SU-DHL-6 (cell line): ENCODE measurements around the gene LBHD1.

Experiments used
- H2AFZ ChIP-seq: fragments of 200-600 bp; sonication (generic); 2 replicates; pipeline ENCODE4 v1.6.1; 2014; ENCODE audit warnings: low read depth, mild to moderate bottlenecking, moderate library complexity, mixed read lengths, antibody characterized with exemption, low read length; ENCODE audit not compliant: severe bottlenecking
- H3F3A ChIP-seq: fragments of 200-600 bp; shearing (Covaris generic); 2 replicates; pipeline ENCODE4 v1.6.0; 2016; ENCODE audit warnings: antibody characterized with exemption, mild to moderate bottlenecking; ENCODE audit not compliant: insufficient read depth
- H3K27ac ChIP-seq: fragments of 200-600 bp; sonication (generic); 2 replicates; pipeline ENCODE4 v1.5.1; 2016; ENCODE audit warnings: low read depth, mild to moderate bottlenecking, low read length, moderate library complexity, mixed read lengths
- H3K27me3 ChIP-seq: fragments of 200-600 bp; sonication (generic), shearing (Covaris generic); 2 replicates; pipeline ENCODE4 v1.6.0; 2014; ENCODE audit warnings: mild to moderate bottlenecking, low read length
- H3K36me3 ChIP-seq: fragments of 200-600 bp; sonication (generic); 2 replicates; pipeline ENCODE4 v1.6.1; 2014; ENCODE audit warnings: mild to moderate bottlenecking, low read length, mixed read lengths
- H3K4me2 ChIP-seq: fragments of 300-600, 200-600 bp; shearing (Covaris generic), sonication (generic); 2 replicates; pipeline ENCODE4 v1.6.0; 2014; ENCODE audit warnings: low read length, low read depth, mild to moderate bottlenecking; ENCODE audit not compliant: poor library complexity, severe bottlenecking
- H3K4me3 ChIP-seq: fragments of 200-600 bp; sonication (generic); 2 replicates; pipeline ENCODE4 v1.5.1; 2014; ENCODE audit warnings: antibody characterized with exemption, low read length, mild to moderate bottlenecking, mixed read lengths; ENCODE audit not compliant: insufficient read depth, poor library complexity, severe bottlenecking
- H3K79me2 ChIP-seq: fragments of 200-600 bp; sonication (generic); 2 replicates; pipeline ENCODE4 v1.6.1; 2014; ENCODE audit warnings: mild to moderate bottlenecking, low read length, moderate library complexity; ENCODE audit not compliant: insufficient read depth
- H3K9ac ChIP-seq: fragments of 200-600 bp; sonication (generic); 2 replicates; pipeline ENCODE4 v1.7.0; 2014; ENCODE audit warnings: mild to moderate bottlenecking, low read length
- H3K9me2 ChIP-seq: fragments of 200-600 bp; sonication (generic); replicated peaks from 2 replicates; pipeline ENCODE4 v1.6.1; 2014; ENCODE audit warnings: low read length; ENCODE audit not compliant: insufficient read depth
- H3K9me3 ChIP-seq: fragments of 200-600 bp; sonication (generic); 2 replicates; pipeline ENCODE4 v1.6.1; 2014; ENCODE audit warnings: low read length, mixed read lengths; ENCODE audit not compliant: insufficient read depth
- H4K20me1 ChIP-seq: fragments of 200-600 bp; sonication (generic); 2 replicates; pipeline ENCODE4 v1.6.1; 2014; ENCODE audit warnings: low read depth, mild to moderate bottlenecking, antibody characterized with exemption, low read length, moderate library complexity, mixed read lengths
- CTCF ChIP-seq: fragments of 200-600 bp; sonication (generic); IDR thresholded peaks from one replicate; pipeline ENCODE4 v1.5.1; 2017; ENCODE audit warnings: antibody characterized with exemption, mild to moderate bottlenecking, low read length, moderate library complexity; ENCODE audit not compliant: insufficient read depth, poor library complexity, severe bottlenecking
- EZH2phosphoT487 ChIP-seq: fragments of 200-600 bp; sonication (generic), shearing (Covaris generic); conservative IDR thresholded peaks from 2 replicates; pipeline ENCODE4 v1.6.1; 2018; ENCODE audit warnings: mild to moderate bottlenecking, antibody characterized with exemption, low read length, moderate library complexity, mixed read lengths

The LBHD1 gene

GRCh38 chr11:62709247-62710000 is 37.4 kb upstream of the LBHD1 start:
- H3K9ac ChIP-seq: no peak overlapping the region
- H3F3A ChIP-seq: peaks cover 24% of the 10 kb centered on the region
- no peak overlapping the region for H2AFZ ChIP-seq
- H3K27me3 ChIP-seq: no peaks in the 10 kb centered on the region
- H4K20me1 ChIP-seq: no peaks in the 10 kb centered on the region
- no peaks in the 10 kb centered on the region for H3K9me2 ChIP-seq
- H3K4me2 ChIP-seq: no peak overlapping the region
- H3K36me3 ChIP-seq: peaks cover 8% of the 10 kb centered on the region
- H3K9me3 ChIP-seq: no peaks in the 10 kb centered on the region
- no peak overlapping the region for H3K4me3 ChIP-seq
- peaks cover 5% of the 10 kb centered on the region; the same call in 1 of the 2 replicates for H3K79me2 ChIP-seq
- no peak overlapping the region for H3K27ac ChIP-seq
- TF ChIP-seq EZH2phosphoT487 (no peak), CTCF (no peak)

GRCh38 chr11:62708793-62709192 is 36.7 kb upstream of the LBHD1 start:
- H4K20me1 ChIP-seq: no peaks in the 10 kb centered on the region
- no peaks in the 10 kb centered on the region for H3K9me2 ChIP-seq
- no peak overlapping the region for H2AFZ ChIP-seq
- no peaks in the 10 kb centered on the region for H3K9me3 ChIP-seq
- H3K27me3 ChIP-seq: no peaks in the 10 kb centered on the region
- H3K4me3 ChIP-seq: no peak overlapping the region
- TF ChIP-seq EZH2phosphoT487 (no peak), CTCF (no peak)
- H3K9ac ChIP-seq: no peak overlapping the region
- H3K79me2 ChIP-seq: peaks cover 5% of the 10 kb centered on the region; the same call in 1 of the 2 replicates
- peaks cover 24% of the 10 kb centered on the region for H3F3A ChIP-seq
- H3K36me3 ChIP-seq: peaks cover 8% of the 10 kb centered on the region
- no peak overlapping the region for H3K27ac ChIP-seq
- no peak overlapping the region for H3K4me2 ChIP-seq

DNA sequence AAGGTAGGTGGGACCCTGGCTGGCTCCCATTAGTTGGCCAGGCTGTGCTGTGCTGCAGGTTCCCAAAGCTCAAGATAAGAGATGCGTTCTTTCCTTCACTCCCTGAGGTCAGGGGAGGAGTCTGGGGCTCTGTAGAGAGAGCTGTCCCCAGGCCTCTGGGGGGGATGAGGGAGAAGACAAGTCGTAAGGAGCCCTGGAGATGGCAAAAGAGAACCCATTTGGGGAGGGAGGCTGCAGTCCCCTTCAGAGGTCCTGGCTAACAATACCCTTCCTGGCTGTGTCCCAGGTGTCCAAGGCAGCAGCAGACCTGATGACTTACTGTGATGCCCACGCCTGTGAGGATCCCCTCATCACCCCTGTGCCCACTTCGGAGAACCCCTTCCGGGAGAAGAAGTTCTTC is 36.3 kb upstream of the LBHD1 start:
- H3K79me2 ChIP-seq: peaks cover 2% of the 10 kb centered on the region; the same call in 1 of the 2 replicates
- H3F3A ChIP-seq: peaks cover 23% of the 10 kb centered on the region
- H3K9me2 ChIP-seq: no peaks in the 10 kb centered on the region
- H3K9me3 ChIP-seq: no peaks in the 10 kb centered on the region
- no peaks in the 10 kb centered on the region for H4K20me1 ChIP-seq
- peaks cover 5% of the 10 kb centered on the region for H3K36me3 ChIP-seq
- no peaks in the 10 kb centered on the region for H3K27me3 ChIP-seq
- H3K27ac ChIP-seq: no peak overlapping the region
- H3K4me3 ChIP-seq: no peak overlapping the region
- TF ChIP-seq EZH2phosphoT487 (no peak), CTCF (no peak)
- no peak overlapping the region for H3K9ac ChIP-seq
- no peak overlapping the region for H2AFZ ChIP-seq
- H3K4me2 ChIP-seq: no peak overlapping the region
